T-helper 2 cell (primary cell): ENCODE measurements around the gene PRPF19.
A peak's percentile ranks its signal among the peaks of the same experiment; 100 is the strongest.

Experiments
- DNase-seq, 5 experiments: peaks; one replicate each; pipeline versions ENCODE4 v3.0.0 to v3.0.0-alpha.2; 2012 to 2022

Gene PRPF19

DNA sequence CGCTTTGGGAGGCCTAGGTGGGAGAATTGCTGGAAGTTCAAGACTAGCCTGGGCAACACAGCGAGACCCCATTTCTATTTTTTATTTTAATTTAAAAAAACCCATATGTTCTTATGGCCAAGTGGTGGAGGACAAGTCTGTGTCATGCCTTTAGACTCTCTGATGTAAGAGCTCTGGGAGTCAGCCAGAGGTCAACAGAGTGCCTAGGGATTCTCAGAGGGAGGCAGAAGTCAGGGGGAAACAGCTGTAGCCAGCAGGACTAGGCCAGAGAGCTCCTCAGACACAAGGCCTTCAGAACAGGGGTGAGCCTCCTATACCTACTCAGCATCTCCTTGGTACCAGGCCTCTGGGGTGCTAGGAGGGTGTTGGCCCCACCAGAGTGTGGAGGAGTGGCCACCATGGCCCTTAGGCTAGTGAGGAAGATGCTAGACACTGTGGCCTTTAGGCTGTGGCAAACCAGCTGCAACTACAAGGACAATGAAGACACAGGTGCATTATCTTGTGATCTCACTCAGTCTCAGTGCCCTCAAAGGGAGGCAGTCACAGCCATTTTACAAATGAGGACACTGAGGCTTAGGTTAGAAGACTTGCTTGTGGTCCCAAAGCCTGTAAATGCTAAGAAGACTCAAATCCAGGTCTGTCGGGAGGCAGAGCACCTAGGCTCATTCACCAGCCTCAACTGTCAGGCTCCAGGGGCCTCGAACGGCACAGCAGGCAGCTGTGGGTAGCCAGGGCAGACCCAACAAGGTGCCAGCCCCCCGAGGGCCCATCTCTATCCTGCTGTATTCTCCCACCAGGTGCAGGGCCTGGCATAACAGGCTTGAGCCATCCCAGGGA lies 34.0 kb downstream of the PRPF19 start:
- peak in 1 of 5 experiments; percentile 58 for DNase-seq

DNA sequence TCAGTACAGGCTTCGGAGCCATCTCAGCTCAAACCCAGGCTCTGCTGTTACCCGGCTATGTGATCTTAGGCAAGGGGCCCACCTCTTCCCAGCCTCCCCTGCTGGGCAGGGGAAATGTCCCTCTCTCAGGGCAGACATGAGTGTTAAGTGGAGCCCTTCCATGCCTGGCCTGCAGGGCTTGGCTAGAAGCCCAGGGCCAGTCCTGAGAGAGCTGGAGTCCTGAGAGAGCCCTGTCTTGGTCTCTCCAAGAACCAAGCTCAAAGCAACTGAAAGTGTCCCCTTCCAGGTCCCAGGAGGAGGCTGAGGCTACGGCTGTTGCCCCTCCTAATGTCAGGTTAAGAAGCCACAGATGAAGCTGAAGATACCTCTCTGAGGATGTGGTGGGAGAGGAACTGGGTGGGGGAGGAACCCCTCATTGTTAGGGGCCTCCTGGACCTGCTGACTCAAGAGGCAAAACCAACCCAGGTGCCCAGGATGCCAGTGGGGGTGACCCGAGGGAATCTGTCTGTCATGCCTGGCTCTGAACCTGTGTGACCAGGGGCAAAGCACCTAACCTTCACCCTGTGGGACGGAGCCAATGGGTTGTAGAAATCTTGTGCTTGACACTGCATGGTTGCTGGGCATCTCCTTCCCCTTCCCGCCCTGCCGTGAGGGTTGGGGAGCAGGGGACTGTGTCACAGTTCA lies 34.9 kb downstream of the PRPF19 start:
- DNase-seq: peak in 1 of 5 experiments; percentile 90

DNA sequence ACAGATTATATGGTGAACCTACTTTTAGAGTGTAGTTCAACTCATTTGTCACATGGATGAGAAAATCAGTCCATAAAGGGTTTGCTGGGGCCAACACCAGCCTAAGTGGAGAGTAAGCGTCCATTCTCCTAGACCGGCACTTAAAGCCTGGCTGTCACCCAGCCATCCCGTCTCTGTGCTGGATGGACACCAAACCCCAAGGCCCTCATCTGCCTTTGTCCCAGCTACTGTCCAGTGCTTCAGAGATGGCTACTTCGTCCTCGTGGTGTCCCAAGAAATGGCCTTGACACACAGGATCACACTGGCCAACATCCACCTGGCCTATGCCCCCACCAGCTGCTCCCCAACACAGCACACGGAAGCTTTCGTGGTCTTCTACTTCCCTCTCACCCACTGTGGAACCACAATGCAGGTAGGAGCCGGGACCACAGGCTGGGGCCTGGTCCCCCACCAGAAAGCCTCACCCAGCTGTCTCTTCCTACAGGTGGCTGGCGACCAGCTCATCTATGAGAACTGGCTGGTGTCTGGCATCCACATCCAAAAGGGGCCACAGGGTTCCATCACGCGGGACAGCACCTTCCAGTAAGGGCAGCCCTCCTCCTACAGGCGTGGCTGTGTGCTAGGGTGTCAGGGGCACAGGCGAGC lies 35.5 kb downstream of the PRPF19 start:
- peak in 1 of 5 experiments; percentile 62 for DNase-seq

DNA sequence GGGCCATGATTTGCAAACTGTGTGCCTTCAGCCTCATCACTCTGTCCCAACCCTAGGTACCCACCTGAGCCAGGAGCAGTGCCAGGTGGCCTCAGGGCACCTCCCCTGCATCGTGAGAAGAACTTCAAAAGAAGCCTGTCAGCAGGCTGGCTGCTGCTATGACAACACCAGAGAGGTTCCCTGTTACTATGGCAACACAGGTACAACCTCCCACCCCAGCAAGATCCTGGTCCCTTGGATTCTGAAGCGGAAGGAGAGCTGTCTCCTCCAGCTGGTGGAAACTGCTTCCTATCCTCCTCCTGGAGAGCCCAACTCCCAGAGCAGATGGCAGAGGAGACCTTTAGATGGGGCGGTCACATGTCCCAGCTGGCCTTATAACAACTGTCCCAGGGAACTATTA lies 36.1 kb downstream of the PRPF19 start:
- peak in 2 of 5 experiments; percentile 23 to 72 for DNase-seq

DNA sequence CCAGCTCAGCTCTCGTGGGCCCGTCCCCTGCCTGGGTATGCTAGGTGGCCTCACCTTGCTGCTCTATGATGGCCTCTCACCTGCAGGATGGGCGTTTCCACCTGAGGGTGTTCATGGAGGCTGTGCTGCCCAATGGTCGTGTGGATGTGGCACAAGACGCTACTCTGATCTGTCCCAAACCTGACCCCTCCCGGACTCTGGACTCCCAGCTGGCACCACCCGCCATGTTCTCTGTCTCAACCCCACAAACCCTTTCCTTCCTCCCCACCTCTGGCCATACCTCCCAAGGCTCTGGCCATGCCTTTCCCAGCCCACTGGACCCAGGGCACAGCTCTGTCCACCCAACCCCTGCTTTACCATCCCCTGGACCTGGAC lies 36.9 kb downstream of the PRPF19 start:
- DNase-seq: no peak

DNA sequence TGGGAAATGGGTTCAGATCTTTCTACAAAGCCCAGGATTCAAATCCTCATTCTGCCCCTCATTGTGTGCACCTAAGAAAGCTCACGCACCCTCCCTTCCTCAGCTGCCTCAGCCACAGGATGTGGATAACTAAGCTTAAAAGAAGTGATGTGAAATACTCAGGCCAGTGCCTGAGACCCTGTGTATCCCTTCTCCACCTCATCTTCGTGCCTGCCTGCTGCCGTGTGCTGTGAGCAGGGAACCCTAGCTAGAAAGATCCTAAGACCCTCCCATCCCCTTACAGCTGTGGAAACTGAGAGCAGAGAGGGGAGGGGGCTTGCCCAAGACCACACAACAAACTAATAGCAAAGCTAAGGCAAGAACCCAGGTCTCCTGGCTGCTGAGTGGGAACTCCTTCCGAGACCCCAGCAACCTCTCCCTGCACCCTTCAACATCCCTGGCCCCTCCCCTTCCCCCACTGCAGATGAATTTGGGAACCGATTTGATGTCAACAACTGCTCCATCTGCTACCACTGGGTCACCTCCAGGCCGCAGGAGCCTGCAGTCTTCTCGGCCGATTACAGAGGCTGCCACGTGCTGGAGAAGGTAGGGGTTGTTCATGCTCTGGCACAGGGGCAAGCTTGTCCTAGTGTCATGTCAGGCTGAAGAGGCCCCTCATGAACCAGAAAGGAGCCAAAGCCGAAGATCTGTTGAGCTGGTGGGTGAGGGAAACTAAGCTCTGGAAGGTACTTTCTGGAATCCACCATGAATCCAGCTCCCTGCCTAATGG lies 37.5 kb downstream of the PRPF19 start:
- peak in 1 of 5 experiments; percentile 75 for DNase-seq

DNA sequence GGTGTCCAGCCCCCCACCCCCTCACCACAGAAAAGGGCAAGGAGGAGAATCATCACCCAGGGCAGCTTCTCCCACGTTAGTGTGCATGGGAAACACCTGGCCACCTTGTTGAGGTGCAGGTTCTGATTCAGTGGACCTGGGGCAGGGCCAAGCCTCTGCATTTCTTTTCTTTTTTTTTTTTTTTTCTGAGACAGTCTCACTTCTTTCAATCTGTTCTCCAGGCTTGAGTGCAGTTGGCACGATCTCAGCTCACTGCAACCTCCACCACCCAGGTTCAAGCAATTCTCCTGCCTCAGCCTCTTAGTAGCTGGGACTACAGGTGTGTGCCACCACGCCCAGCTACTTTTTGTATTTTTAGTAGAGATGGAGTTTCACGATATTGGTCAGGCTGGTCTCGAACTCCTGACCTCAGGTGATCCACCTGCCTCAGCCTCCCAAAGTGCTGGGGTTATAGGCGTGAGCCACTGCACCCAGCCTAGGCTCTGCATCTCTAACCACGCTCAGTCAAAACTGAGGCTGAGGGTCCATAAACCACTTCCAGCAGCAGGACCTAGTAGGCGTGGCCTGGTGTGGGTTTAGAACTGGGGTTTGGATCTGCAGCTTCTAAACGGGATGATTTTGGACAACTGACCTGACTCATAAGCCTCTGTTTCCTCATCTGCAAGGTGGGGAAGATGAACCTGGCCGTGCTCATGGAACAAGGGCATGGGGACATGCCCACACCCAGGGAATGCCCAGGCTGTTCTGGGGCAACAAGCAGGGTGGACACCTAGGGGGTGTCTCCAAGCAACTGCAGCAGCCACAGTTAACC lies 38.3 kb downstream of the PRPF19 start:
- DNase-seq: peak in 1 of 5 experiments; percentile 75

DNA sequence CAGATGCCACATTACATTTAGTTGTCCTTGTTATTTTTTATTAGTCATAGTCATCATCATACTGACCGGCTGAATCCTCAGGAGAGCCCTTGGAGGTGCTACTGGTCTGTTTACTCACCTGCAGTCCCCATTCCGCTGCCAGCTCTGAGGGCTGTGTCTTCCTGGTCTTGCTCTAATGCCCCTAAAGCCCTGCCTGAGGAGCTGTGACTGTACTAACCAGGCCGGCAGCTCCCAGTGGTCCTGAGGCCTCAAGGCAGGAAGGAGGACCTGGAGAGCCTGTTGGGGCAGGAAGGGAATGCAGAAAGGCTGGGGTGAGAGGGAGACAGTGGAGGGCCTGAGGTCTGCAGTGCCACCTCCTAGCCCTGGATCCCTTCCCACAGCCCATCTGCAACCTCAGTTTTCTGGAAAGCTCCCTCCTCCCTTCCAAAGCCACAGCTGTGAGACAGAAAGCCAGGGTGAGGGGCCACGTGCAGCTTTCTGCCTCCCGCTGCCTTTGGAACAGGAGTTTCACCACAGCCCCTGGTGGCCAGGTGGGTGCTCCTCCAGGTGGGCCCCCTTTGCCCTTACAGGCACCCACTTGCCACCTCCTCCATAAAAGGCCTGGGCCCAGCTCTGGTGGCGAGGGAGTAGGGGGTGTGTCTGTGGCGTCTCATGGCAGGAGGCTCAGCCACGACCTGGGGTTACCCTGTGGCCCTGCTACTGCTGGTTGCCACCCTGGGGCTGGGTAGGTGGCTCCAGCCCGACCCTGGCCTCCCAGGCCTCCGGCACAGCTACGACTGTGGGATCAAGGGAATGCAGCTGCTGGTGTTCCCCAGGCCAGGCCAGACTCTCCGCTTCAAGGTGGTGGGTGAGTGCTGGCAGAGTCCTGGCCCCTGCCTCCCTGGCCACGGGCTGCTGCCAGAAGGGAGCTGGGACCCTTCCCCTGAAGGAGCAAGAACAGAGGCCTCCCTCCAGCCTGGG lies 39.2 kb downstream of the PRPF19 start, which contains the start of gene ZP1:
Gene ZP1, plus strand, starts transcription at position 632 of the 960 bp plus-strand sequence. Its CDS starts 20 bp downstream, at position 652.
- no peak for DNase-seq

DNA sequence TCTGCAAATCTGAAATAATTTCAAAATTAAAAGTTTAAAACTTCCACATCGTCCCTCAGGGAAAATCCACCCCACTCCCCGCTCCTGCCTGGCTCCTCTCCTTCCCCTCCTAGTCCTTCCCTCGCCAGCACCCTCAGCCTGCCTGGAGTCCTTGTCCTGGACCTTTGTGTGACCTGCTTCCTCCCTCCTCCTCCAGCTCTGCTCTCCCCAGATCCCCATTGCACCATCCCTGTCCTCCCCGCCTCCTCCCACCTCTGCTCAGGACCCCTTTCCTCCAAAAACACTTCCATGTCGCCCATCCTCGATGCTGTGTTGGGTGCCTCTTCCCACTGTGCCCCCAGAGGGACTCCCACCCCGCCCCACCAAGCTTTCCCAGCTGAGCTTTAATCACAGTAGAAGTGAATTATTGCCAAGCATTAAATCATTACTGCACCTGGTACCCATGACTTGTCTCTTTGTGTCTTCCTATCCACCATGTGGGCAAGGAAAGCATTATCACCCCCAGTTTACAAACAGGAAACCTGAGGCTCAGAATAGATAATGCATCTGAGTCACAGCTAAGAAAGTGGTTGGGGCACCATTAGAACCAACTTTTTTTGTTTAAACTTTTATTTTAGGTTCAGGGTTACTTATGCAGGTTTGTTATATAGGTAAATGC lies 41.4 kb downstream of the PRPF19 start:
- peak in 1 of 5 experiments; percentile 90 for DNase-seq

DNA sequence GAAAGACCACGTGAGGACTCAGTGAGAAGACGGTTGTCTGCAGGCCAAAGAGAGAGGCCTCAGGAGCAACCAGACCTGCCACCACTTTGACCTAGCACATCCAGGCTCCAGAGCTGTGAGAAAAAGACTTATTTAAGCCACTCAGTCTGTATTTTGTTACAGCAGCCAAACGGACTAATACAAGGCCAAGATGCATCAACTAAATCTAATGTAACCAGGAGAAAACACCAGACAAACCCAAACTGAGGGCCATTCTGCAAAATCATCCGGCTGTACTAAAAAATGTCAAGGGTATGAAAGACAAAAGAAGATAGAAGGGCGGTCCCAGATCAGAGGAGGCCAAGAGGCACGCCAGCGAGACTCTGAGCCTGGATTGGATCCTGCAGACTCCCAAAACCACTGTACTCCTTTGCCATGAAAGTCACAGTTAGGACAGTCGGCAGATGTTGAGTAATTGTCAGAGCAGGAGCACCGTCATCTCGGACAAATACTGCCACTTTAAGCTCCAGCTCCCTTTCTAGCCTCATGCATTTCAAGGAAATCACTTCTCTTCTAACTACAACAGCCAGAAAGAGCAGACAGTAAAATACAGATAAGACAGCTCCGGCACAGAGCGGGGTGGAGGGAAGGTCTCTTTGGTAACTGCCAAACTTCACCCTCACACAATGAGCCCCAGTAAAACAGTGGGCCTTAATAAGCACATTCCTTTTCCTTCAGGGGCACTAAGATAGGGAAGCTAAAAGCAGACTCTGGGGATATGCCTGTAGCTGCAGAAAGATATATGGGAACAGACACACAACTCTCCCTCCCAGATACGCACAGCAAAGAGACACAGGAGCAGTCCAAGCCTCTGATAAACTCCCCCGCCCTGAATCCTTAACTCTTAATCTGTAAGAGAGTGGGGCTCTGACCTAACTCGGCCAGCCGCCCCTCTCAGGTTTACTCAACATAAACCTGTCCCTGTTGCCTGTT lies 42.5 kb downstream of the PRPF19 start:
- peak in 1 of 5 experiments; percentile 51 for DNase-seq

DNA sequence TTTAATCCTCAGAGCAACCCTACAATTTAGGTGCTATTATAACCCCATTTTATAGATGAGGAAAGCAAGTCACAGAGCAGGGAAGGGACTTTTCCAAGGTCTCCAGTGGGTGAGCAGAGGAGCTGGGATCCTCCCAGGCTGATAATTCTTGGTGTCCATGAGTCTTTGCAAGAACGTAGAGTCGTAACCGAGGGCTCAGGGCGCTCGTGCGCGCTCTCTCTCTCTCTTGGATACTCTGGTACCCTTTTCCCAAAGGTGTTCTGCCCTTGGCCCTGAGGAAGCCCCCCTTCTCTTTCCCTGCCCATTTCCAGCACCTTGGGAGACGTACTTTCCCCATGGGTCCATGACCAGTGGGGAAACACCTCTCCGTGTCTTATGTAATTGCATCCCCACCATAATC lies 44.2 kb downstream of the PRPF19 start:
- no peak for DNase-seq

DNA sequence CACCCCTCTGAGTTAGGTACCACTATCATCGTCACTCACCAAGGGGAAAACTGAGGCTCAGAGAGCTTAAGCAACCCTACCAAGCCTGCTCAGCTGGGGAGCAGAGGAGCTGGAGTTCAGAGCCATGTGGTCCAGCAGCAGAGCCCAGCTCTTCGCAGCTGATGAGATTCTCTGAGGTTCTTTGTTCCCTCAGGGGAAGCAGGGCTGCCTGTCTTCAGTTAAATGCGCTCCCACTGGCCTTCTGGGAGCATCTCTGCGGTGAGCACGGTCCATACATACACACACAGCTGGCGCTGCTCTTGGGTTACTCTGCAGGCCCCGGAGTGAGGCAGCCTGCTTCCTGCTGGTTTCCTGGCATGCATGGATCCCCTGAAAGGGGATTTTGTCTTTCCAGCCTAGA lies 45.4 kb downstream of the PRPF19 start:
- DNase-seq: no peak

DNA sequence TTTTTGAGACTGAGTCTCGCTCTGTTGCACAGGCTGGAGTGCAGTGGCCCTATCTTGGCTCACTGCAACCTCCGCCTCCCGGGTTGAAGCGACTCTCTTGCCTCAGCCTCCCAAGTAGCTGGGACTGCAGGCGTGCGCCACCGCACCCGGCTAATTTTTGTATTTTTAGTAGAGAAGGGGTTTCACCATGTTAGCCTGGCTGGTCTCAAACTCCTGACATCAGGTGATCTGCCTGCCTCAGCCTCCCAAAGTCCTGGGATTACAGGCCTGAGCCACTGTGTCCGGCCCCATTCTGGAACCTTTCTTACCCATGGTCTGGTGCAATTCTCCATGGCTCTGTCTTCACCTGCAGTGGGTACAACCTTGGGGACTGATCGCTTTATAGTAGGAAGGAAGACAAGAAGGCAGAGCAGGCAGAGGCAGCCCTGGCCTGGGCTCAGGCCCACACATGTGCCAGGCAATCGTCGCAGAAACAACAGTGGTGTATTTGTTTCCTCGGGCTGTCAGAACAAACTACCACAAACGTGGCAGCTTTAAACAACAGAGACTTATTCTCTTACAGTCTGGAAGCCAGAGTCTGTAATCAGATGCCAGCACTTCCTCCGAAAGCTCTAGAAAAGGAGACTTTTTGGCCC lies 46.7 kb downstream of the PRPF19 start:
- DNase-seq: no peak

DNA sequence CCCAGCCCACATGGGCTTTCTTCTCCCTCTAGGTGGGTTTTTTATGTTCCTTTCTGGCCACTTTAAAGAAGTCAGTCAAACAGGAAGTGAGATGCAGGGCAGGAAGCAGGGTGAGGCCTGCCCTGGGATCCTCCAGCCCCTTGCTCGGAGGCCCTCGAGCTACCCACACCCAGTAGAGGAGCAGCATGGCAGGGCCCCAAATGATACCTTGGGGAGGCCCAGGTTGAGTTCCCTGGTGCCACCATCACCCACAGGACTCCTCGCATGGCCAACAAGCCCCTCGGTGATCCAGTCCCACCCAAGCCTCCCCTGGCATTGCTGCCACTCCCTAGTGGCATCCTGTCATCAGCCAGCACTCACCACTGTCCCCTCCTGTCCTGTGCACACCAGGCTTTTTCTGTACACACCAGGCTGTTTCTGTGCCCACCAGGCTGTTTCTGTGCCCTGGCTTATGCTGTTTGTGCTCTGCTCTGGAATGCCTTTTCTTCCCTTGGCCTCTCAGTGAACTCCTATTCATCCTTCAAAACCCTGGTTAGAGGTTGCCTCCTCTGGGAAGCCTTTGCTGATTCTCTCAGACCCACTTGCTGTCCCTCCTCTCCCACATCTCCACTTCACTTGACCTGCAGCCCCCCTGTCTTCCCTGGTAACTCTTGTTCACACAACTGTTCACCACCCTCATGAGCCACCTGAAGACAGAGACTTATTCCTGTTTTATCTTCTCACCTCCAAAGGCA lies 47.5 kb downstream of the PRPF19 start:
- DNase-seq: peak in 1 of 5 experiments; percentile 58

DNA sequence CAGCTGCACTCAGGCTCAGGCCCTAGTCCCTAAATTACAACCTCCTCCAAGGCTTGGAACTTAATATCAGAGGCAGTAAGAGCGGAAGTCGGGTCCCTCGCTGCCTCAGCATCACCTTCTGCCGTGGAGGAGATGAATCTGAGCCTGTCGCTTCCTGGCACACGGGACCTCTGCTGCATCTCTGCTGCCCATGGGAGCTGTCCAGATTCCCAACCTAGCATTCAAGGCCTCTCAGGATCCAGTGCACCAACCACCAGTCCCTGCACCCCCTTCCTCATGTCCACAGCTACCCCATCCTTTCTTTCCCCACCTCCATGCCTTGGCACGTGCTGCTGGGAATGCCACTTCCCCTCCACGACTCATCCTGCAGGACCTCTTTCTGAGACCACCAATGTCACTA lies 48.1 kb downstream of the PRPF19 start:
- no peak for DNase-seq

DNA sequence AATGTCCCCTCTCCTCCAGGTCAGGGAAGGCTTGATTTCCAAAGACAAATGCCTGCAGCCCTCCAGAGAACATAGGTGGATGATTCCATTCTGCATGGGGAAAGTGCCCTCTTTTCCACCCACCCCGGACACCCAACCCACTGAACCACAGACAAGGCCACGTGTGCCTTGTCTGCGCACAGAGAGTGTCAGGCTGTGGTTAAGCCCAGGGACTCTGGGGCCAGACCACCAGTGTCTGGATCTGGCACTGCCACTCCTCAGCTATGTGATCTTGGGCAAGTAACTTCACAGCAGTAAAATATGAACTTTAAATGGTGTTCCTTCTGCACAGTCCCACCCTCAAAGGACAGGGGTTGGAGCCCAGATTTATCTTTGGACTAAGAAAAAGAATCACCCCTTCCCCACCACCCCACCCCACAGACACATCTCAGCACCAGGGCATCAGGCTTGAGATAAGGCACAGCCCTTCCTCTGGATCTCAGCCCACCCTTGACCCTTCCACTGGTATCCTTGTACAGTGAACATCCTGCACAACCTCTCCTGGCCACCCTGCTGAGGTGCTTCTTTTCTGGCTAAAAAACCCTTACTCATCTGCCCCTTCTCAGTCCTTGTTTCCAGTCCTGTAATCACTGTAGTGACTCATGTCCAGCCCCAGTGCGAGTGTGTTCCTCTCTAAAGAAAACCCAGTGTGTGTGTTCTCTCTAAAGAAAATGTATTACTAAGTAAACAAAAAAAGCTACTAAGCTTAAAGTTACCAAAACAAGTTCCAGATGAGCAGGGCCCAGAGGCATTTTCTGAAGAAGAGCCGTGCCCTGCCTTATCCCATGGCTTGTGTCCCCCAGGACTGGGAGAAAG lies 48.8 kb downstream of the PRPF19 start:
- DNase-seq: peak in 1 of 5 experiments; percentile 53
